GM12872 (cell line): Measurements from ENCODE around the gene SNX30.

Experiments used
- TF ChIP-seq, protein P1 (sequence below): IDR thresholded peaks from 3 replicates; pipeline ENCODE4 v1.5.1; 2011; ENCODE audit warnings: low read depth, mild to moderate bottlenecking, low read length, moderate library complexity; ENCODE audit not compliant: insufficient read depth

Gene SNX30, protein sequence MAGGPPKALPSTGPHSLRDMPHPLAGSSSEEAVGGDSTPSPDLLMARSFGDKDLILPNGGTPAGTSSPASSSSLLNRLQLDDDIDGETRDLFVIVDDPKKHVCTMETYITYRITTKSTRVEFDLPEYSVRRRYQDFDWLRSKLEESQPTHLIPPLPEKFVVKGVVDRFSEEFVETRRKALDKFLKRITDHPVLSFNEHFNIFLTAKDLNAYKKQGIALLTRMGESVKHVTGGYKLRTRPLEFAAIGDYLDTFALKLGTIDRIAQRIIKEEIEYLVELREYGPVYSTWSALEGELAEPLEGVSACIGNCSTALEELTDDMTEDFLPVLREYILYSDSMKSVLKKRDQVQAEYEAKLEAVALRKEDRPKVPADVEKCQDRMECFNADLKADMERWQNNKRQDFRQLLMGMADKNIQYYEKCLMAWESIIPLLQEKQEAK

DNA sequence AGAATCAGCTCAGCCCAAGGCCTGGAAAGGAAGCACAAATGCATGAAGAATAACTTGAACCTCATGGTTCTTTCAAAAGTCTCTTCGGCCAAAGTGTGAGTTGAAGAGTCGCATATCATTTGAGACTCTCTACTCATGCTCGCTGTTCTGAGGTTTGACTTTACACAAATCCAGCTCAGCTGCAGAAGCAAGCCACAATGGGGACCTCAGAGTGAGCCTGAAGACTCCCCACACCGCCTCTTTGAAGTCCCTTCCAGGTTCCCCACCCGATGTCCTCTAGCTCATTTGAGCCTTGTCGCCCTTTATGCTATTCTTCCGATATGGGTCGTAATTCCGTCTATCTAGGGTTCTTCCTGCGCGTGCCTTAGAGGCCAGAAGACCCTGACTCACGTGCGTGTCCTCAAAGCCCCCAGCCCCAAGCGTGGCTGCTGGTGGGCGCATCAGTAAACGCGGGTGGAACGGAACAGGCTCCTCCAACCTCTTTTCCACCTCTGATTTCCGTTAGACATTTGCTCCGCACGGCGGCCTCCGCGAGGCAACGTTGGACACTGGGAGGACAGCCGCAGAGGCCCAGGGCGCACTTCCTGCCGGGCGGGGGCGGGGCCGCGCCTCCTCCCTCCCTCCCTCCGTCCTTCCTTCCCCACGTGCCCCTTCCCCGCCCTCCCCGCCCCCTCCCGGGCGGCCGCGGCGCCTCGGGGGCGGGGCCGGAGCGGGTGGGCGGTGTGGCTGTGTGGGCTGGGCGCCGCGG lies at the start of gene SNX30:
Gene SNX30 (plus strand): TSS at position 745 of the 748 bp plus-strand sequence. CDS start 242 bp downstream, outside the sequence.
- TF ChIP-seq, protein P1, sequence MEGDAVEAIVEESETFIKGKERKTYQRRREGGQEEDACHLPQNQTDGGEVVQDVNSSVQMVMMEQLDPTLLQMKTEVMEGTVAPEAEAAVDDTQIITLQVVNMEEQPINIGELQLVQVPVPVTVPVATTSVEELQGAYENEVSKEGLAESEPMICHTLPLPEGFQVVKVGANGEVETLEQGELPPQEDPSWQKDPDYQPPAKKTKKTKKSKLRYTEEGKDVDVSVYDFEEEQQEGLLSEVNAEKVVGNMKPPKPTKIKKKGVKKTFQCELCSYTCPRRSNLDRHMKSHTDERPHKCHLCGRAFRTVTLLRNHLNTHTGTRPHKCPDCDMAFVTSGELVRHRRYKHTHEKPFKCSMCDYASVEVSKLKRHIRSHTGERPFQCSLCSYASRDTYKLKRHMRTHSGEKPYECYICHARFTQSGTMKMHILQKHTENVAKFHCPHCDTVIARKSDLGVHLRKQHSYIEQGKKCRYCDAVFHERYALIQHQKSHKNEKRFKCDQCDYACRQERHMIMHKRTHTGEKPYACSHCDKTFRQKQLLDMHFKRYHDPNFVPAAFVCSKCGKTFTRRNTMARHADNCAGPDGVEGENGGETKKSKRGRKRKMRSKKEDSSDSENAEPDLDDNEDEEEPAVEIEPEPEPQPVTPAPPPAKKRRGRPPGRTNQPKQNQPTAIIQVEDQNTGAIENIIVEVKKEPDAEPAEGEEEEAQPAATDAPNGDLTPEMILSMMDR = no peak

DNA sequence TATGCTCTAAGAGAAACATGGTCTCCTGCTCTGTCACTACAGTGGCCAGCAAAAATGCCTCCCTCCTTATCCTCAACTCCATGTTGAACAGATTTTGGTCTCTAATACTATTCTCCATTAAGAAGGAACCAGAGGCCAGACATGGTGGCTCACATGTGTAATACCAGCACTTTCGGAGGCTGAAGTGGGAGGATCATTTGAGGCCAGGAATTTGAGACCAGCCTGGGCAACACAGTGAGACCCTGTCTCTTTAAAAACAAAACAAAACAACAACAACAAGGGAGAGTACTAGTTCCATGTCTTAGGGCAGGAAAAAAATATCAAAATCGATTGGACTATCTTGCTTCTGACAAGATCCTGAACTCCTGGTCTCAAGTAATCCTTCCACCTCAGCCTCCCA lies 47.3 kb upstream of the SNX30 start:
- TF ChIP-seq, protein P1 = no peak

DNA sequence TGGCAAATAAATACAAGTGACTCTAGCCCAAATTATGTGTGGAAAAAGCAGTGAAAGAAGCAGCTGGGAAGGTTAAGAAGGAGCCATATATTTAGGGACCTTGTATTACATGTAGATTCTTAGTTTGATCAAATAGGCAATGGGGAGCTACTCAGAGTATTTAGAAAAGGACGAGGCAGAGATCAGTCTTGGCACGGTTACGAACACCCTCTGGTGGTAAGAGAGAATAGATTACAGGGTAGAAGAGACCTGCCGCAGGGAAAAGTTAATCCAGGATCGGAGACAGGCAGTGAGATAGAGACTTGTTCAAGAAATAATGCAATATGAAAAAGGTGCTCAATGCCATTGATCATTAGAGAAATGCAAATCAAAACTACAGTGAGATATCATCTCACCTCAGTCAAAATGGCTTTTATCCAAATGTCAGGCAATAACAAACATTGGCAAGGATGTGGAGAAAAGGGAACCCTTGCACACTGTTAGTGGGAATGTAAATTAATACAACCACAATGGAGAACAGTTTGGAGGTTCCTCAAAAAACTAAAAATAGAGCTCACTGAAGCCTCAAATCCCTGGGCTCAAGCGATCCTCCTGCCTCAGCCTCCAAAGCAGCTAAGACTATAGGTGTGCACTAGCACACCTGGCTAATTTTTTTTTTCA lies 44.7 kb upstream of the SNX30 start:
- TF ChIP-seq, protein P1 = no peak

DNA sequence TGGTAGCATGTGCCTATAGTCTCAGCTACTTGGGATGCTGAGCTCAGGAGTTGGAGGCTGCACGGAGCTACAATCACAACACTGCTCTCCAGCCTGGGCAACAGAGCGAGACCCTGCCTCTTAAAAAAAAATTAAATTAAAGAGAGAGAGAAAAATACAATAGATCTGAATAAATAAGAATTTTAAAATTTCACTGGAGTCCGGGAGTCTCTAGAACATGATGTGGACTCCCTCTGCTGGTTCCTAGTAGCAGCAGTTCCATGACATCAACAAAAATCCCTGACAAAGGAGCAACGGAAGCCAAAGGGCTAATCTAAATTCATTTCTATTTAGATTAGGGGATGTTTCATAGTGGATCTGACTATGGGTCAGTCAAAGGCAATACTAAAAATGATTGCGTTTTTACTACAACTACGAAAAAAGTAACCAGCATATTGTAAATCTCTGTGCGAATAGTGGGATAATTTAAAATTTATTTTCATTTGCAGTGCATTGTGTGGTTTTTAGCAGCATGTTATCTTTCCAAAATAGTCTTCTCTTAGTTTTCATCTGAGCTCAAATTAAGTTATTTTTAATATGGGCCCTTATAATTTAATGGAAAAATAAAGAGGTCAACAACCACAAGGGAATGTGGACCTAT lies 39.4 kb upstream of the SNX30 start:
- TF ChIP-seq, protein P1 = peak; percentile 39

DNA sequence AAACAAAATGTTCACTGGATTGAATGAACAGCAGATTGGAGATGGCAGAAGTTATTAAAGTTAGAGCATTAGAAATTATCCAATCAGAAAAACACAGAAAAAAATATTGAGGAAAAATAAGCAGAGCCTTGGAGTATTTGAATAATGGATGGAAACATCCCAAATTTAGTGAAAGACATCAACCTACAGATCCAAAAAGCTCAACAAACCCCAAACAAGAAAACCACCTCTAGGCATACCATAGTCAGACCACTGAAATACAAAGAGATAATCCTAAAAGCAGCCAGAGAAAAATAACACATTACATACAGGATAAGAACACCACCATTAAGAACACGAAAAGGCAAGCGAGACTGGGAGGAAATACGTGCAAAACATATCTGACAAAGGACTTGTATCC lies 37.9 kb upstream of the SNX30 start:
- TF ChIP-seq, protein P1 = no peak

DNA sequence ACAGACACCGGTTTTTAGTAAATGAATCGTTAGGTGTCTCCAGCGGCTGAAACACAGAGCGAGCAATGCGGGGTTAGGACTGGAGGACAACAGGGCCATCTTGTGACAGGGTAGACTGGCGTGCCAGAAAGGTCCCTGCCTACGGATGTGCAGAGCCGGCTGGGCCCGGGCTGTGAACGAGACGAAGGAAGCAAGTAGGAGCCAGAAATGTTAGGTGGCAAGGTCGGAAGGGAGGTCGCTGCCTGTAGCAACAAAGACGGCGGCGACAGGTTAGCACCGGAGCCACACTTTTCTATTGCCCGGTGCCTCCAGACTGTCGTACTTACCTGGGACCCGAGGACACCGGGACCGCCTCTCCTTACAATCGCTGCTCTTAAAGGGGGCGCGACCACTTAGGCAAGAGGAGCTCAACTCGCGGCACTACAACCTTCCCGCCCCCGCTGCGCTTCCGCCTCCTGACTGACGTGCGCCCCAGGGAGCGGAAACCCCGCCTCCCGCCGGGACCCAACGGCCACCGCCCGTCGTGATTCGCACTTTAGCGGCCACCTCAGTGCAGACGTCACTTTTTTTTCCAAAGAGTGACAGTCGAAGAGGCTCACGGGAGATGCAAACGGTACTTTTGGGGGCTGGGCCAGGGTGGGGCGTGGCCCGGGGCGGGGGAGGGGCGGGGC lies 32.8 kb upstream of the SNX30 start, which contains the start of gene INIP:
Gene INIP (minus strand): TSS at position 457 of the 671 bp plus-strand sequence. CDS start 1,632 bp downstream, outside the sequence.
- TF ChIP-seq, protein P1 = peak; percentile 28; the same call in 1 of the 3 replicates
